GM10248 (cell line): ENCODE measurements around the gene FBLN1.

Source experiments
- CTCF ChIA-PET: fragments of 300-600 bp; sonication (Branson Sonifier 250); formaldehyde crosslinking; extraction: SDS; loops from one replicate; lab custom pipeline; 2021; ENCODE audit warnings: antibody characterized with exemption; lab: Yijun Ruan, JAX
- POLR2A ChIA-PET: fragments of 350-650 bp; sonication (Branson Sonifier 250); formaldehyde crosslinking; extraction: SDS; loops from one replicate; lab custom pipeline; 2020; ENCODE audit warnings: antibody characterized with exemption; lab: Yijun Ruan, JAX
- DNase-seq: peaks from one replicate; pipeline ENCODE4 v3.0.0; 2012; ENCODE audit errors: extremely low spot score
- CTCF ChIP-seq: IDR thresholded peaks from 2 replicates; pipeline ENCODE4 v1.5.1; 2012; ENCODE audit warnings: mild to moderate bottlenecking, low read depth; ENCODE audit errors: extremely low read depth, missing control alignments, control extremely low read depth

Gene FBLN1

GRCh38 chr22:45642986-45643385 is 140.3 kb downstream of the FBLN1 start:
- DNase-seq = no peak
- no peak for TF ChIP-seq CTCF
- ChIA-PET POLR2A (no interaction called here), CTCF (interaction anchor here (1.2 to 2.5 kb wide), 2 partner anchors 18 to 363 kb away, joined by 4 to 7 read pairs; no protein-coding TSS in a partner anchor)

- ChIA-PET POLR2A (no interaction called here), CTCF (interaction anchor here (0.7 to 2.7 kb wide), 28 partner anchors 8 to 362 kb away, joined by 3 to 20 read pairs (median 4); partner anchors contain the start of gene ATXN10)
- TF ChIP-seq CTCF = no peak
- DNase-seq = no peak
Observed at GRCh38 chr22:45644714-45645113, 142.0 kb downstream of the FBLN1 start.

- CTCF ChIA-PET = interaction anchor here (0.7 to 2.7 kb wide), 28 partner anchors 8 to 361 kb away, joined by 3 to 20 read pairs (median 4); partner anchors contain the start of gene ATXN10
- POLR2A ChIA-PET = no interaction called here
- TF ChIP-seq CTCF = no peak
- DNase-seq = no peak
Observed at GRCh38 chr22:45645150-45645525, 142.5 kb downstream of the FBLN1 start.

GRCh38 chr22:45645526-45646414 is 143.1 kb downstream of the FBLN1 start:
- TF ChIP-seq CTCF = peak; percentile 97
- DNase-seq = peak; percentile 91
- ChIA-PET CTCF (interaction anchor here (0.8 to 2.7 kb wide), 26 partner anchors 11 to 361 kb away, joined by 3 to 20 read pairs (median 4); partner anchors contain the start of gene ATXN10), POLR2A (no interaction called here)

- ChIA-PET POLR2A (no interaction called here), CTCF (interaction anchor here (1.3 to 1.9 kb wide), 8 partner anchors 11 to 365 kb away, joined by 3 to 12 read pairs (median 6); no protein-coding TSS in a partner anchor)
- no peak for DNase-seq
- no peak for TF ChIP-seq CTCF
Observed at GRCh38 chr22:45647532-45648225, 145.0 kb downstream of the FBLN1 start.
